ENCODE results near the gene TRMT2A.

GRCh38 chr22:20064140-20064480 is 52.9 kb downstream of the TRMT2A start:
- TF ChIP-seq ZFP30 (CRISPR knock-in tag; IDR thresholded peaks at IDR 0.05) (no peak), CREB5 (CRISPR knock-in tag; IDR thresholded peaks at IDR 0.05; ENCODE audit: low read depth) (no peak), ZNF8 (CRISPR knock-in tag; IDR thresholded peaks at IDR 0.05) (no peak), ZNF565 (CRISPR knock-in tag; conservative IDR thresholded peaks at IDR 0.05; ENCODE audit: low read depth) (no peak), ARNTL (CRISPR knock-in tag; IDR thresholded peaks at IDR 0.05; ENCODE audit: borderline replicate concordance, low read depth) (no peak)
- TF ChIP-seq, protein P1, sequence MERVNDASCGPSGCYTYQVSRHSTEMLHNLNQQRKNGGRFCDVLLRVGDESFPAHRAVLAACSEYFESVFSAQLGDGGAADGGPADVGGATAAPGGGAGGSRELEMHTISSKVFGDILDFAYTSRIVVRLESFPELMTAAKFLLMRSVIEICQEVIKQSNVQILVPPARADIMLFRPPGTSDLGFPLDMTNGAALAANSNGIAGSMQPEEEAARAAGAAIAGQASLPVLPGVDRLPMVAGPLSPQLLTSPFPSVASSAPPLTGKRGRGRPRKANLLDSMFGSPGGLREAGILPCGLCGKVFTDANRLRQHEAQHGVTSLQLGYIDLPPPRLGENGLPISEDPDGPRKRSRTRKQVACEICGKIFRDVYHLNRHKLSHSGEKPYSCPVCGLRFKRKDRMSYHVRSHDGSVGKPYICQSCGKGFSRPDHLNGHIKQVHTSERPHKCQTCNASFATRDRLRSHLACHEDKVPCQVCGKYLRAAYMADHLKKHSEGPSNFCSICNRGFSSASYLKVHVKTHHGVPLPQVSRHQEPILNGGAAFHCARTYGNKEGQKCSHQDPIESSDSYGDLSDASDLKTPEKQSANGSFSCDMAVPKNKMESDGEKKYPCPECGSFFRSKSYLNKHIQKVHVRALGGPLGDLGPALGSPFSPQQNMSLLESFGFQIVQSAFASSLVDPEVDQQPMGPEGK (CRISPR knock-in tag; IDR thresholded peaks at IDR 0.05; ENCODE audit: borderline replicate concordance), result no peak
